RWPE2 (cell line): Measurements from ENCODE around the gene MAPT.
"Not testable (repeated sequence)": the region's sequence is repeated elsewhere in the genome, so short reads cannot be mapped to it uniquely, and the experiment has no call there.

ENCODE experiments used
- ATAC-seq: fragments of 200-7000 bp; cut with Tn5 transposase; 3 replicates; pipeline ENCODE4 v1.9.1; 2021; ENCODE audit warnings: low read depth
- DNase-seq: peaks from one replicate; pipeline ENCODE4 v3.0.0-alpha.2; 2020; ENCODE audit warnings: low spot score
- H3K27ac ChIP-seq: fragments of 450-650 bp; 2 replicates; pipeline ENCODE4 v1.5.1; 2017; ENCODE audit warnings: mild to moderate bottlenecking; ENCODE audit not compliant: poor library complexity, severe bottlenecking
- H3K27me3 ChIP-seq: fragments of 250-450 bp; sonication (Bioruptor Pico); 2 replicates; pipeline ENCODE4 v1.5.1; 2021; ENCODE audit warnings: mild to moderate bottlenecking, moderate library complexity; ENCODE audit not compliant: insufficient read depth, poor library complexity, severe bottlenecking
- H3K36me3 ChIP-seq: fragments of 250-450 bp; sonication (Bioruptor Pico); 2 replicates; pipeline ENCODE4 v1.5.1; 2020; ENCODE audit warnings: low read depth, mild to moderate bottlenecking, moderate library complexity
- H3K4me1 ChIP-seq: fragments of 250-450 bp; sonication (Bioruptor Pico); 2 replicates; pipeline ENCODE4 v1.5.1; 2021; ENCODE audit warnings: mild to moderate bottlenecking, moderate library complexity; ENCODE audit not compliant: insufficient read depth, poor library complexity, severe bottlenecking
- H3K4me3 ChIP-seq: fragments of 250-450 bp; sonication (Bioruptor Pico); 2 replicates; pipeline ENCODE4 v1.5.1; 2021; ENCODE audit warnings: mild to moderate bottlenecking, moderate library complexity; ENCODE audit not compliant: severe bottlenecking
- H3K9me3 ChIP-seq: fragments of 250-450 bp; sonication (Bioruptor Pico); 2 replicates; pipeline ENCODE4 v1.5.1; 2021; ENCODE audit warnings: mild to moderate bottlenecking, moderate library complexity; ENCODE audit not compliant: severe bottlenecking
- TF ChIP-seq, protein P1 (sequence below): fragments of 450-650 bp; IDR thresholded peaks from one replicate; pipeline ENCODE4 v1.5.1; 2017; ENCODE audit warnings: mild to moderate bottlenecking, moderate library complexity; ENCODE audit not compliant: poor library complexity, severe bottlenecking

MAPT gene

DNA sequence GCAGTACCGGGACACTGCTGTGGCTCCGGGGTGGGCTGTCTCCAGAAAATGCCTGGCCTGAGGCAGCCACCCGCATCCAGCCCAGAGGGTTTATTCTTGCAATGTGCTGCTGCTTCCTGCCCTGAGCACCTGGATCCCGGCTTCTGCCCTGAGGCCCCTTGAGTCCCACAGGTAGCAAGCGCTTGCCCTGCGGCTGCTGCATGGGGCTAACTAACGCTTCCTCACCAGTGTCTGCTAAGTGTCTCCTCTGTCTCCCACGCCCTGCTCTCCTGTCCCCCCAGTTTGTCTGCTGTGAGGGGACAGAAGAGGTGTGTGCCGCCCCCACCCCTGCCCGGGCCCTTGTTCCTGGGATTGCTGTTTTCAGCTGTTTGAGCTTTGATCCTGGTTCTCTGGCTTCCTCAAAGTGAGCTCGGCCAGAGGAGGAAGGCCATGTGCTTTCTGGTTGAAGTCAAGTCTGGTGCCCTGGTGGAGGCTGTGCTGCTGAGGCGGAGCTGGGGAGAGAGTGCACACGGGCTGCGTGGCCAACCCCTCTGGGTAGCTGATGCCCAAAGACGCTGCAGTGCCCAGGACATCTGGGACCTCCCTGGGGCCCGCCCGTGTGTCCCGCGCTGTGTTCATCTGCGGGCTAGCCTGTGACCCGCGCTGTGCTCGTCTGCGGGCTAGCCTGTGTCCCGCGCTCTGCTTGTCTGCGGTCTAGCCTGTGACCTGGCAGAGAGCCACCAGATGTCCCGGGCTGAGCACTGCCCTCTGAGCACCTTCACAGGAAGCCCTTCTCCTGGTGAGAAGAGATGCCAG, 117.6 kb downstream of the MAPT start:
- no peak overlapping the region for H3K27ac ChIP-seq
- H3K27me3 ChIP-seq: no peaks in the 10 kb centered on the region
- H3K4me1 ChIP-seq: no peaks in the 10 kb centered on the region
- ATAC-seq: no peak
- DNase-seq: no peak
- H3K36me3 ChIP-seq: no peaks in the 10 kb centered on the region
- no peak overlapping the region for H3K4me3 ChIP-seq
- no peaks in the 10 kb centered on the region for H3K9me3 ChIP-seq
- TF ChIP-seq, protein P1, sequence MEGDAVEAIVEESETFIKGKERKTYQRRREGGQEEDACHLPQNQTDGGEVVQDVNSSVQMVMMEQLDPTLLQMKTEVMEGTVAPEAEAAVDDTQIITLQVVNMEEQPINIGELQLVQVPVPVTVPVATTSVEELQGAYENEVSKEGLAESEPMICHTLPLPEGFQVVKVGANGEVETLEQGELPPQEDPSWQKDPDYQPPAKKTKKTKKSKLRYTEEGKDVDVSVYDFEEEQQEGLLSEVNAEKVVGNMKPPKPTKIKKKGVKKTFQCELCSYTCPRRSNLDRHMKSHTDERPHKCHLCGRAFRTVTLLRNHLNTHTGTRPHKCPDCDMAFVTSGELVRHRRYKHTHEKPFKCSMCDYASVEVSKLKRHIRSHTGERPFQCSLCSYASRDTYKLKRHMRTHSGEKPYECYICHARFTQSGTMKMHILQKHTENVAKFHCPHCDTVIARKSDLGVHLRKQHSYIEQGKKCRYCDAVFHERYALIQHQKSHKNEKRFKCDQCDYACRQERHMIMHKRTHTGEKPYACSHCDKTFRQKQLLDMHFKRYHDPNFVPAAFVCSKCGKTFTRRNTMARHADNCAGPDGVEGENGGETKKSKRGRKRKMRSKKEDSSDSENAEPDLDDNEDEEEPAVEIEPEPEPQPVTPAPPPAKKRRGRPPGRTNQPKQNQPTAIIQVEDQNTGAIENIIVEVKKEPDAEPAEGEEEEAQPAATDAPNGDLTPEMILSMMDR: no peak

- ATAC-seq (no peak), DNase-seq (no peak)
- Histone ChIP-seq H3K27ac (no peak overlapping the region), H3K4me1 (no peaks in the 10 kb centered on the region), H3K4me3 (no peak overlapping the region), H3K27me3 (no peaks in the 10 kb centered on the region), H3K36me3 (no peaks in the 10 kb centered on the region), H3K9me3 (no peaks in the 10 kb centered on the region)
- TF ChIP-seq, protein P1: no peak
Observed at GRCh38 chr17:46012506-46013079, 118.2 kb downstream of the MAPT start.

- no peaks in the 10 kb centered on the region for H3K27me3 ChIP-seq
- no peak overlapping the region for H3K4me3 ChIP-seq
- H3K9me3 ChIP-seq: no peaks in the 10 kb centered on the region
- H3K4me1 ChIP-seq: no peaks in the 10 kb centered on the region
- ATAC-seq: no peak
- H3K27ac ChIP-seq: no peak overlapping the region
- DNase-seq: no peak
- H3K36me3 ChIP-seq: no peaks in the 10 kb centered on the region
- TF ChIP-seq, protein P1: no peak
Observed at GRCh38 chr17:46013127-46013501, 118.8 kb downstream of the MAPT start.

DNA sequence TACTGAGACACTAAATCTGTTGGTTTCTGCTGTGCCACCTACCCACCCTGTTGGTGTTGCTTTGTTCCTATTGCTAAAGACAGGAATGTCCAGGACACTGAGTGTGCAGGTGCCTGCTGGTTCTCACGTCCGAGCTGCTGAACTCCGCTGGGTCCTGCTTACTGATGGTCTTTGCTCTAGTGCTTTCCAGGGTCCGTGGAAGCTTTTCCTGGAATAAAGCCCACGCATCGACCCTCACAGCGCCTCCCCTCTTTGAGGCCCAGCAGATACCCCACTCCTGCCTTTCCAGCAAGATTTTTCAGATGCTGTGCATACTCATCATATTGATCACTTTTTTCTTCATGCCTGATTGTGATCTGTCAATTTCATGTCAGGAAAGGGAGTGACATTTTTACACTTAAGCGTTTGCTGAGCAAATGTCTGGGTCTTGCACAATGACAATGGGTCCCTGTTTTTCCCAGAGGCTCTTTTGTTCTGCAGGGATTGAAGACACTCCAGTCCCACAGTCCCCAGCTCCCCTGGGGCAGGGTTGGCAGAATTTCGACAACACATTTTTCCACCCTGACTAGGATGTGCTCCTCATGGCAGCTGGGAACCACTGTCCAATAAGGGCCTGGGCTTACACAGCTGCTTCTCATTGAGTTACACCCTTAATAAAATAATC, 119.3 kb downstream of the MAPT start:
- TF ChIP-seq, protein P1: no peak
- H3K36me3 ChIP-seq: no peaks in the 10 kb centered on the region
- no peaks in the 10 kb centered on the region for H3K9me3 ChIP-seq
- H3K27ac ChIP-seq: no peak overlapping the region
- ATAC-seq (no peak), DNase-seq (no peak)
- no peaks in the 10 kb centered on the region for H3K27me3 ChIP-seq
- H3K4me3 ChIP-seq: no peak overlapping the region
- no peaks in the 10 kb centered on the region for H3K4me1 ChIP-seq

GRCh38 chr17:46019408-46019925, 125.1 kb downstream of the MAPT start:
- not testable (repeated sequence) for H3K4me1 ChIP-seq, H3K36me3 ChIP-seq, ATAC-seq, H3K27ac ChIP-seq, H3K9me3 ChIP-seq, H3K27me3 ChIP-seq, H3K4me3 ChIP-seq, DNase-seq
